ENCODE measurements around the gene C5orf46. TPM values are rescaled to one million over a fixed set of nuclear protein-coding genes. Genes with fewer than 3 reads are reported as not detected.

The C5orf46 gene
- total and polyA plus RNA-seq, 4 donors, result not detected

DNA sequence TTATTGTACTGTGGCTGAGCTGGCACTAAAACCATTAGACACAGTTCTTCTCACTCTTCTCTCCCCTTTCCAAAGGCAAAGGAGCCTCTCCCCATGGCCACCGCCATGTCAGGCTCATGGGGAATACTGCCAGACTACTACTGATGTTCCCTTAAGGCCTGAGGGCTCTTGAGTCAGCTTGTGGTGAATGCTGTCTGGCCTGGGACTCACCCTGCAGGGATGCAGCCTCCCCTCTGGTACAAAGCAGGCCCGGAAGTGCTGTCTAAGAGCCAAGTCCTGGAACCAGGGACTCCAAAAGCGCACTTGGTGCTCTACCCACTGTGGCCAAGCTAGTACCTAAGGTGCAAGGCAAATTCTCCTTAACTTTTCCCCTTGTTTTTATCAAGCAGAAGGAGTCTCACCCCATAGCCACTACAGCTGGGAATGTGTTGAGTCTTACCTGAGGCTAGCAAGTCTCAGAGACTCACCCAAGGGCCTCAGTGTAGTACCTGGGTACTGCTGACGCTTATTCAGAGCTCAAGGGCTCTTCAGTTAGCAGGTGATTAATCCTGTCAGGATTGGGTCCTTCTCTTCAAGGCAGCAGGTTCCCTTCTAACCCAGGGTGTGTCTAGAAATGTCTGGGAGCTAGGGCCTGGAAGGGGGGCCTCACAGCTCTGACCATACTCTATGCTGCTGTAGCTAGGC, 33.2 kb upstream of the C5orf46 start:
- no peaks in the 10 kb centered on the region for H3K27me3 ChIP-seq (ENCODE audit: control insufficient read depth in 4 of 4, insufficient read depth in 4 of 4, low read length in 3 of 4)
- no peak for DNase-seq (ENCODE audit: low spot score)
- TF ChIP-seq RXRA (IDR thresholded peaks at IDR 0.05) (no peak), NR2F2 (IDR thresholded peaks at IDR 0.05) (no peak), RAD21 (IDR thresholded peaks at IDR 0.05) (no peak), SP1 (IDR thresholded peaks at IDR 0.05) (no peak), FOXA2 (IDR thresholded peaks at IDR 0.05) (no peak), HNF4A (conservative IDR thresholded peaks at IDR 0.05) (no peak), FOXA1 (IDR thresholded peaks at IDR 0.05) (no peak), EGR1 (IDR thresholded peaks at IDR 0.05; ENCODE audit: low read depth in 2 of 2) (no peak)
- TF ChIP-seq, protein P1, sequence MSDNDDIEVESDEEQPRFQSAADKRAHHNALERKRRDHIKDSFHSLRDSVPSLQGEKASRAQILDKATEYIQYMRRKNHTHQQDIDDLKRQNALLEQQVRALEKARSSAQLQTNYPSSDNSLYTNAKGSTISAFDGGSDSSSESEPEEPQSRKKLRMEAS (IDR thresholded peaks at IDR 0.05), result no peak
- TF ChIP-seq, protein P2, sequence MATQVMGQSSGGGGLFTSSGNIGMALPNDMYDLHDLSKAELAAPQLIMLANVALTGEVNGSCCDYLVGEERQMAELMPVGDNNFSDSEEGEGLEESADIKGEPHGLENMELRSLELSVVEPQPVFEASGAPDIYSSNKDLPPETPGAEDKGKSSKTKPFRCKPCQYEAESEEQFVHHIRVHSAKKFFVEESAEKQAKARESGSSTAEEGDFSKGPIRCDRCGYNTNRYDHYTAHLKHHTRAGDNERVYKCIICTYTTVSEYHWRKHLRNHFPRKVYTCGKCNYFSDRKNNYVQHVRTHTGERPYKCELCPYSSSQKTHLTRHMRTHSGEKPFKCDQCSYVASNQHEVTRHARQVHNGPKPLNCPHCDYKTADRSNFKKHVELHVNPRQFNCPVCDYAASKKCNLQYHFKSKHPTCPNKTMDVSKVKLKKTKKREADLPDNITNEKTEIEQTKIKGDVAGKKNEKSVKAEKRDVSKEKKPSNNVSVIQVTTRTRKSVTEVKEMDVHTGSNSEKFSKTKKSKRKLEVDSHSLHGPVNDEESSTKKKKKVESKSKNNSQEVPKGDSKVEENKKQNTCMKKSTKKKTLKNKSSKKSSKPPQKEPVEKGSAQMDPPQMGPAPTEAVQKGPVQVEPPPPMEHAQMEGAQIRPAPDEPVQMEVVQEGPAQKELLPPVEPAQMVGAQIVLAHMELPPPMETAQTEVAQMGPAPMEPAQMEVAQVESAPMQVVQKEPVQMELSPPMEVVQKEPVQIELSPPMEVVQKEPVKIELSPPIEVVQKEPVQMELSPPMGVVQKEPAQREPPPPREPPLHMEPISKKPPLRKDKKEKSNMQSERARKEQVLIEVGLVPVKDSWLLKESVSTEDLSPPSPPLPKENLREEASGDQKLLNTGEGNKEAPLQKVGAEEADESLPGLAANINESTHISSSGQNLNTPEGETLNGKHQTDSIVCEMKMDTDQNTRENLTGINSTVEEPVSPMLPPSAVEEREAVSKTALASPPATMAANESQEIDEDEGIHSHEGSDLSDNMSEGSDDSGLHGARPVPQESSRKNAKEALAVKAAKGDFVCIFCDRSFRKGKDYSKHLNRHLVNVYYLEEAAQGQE (IDR thresholded peaks at IDR 0.05), result no peak
- no peaks in the 10 kb centered on the region for H3K9me3 ChIP-seq (ENCODE audit: control insufficient read depth in 4 of 4, low read length in 3 of 4)
- no peak overlapping the region for H3K9ac ChIP-seq (ENCODE audit: low read depth in 1 of 2, low read length in 2 of 2)
- no peak overlapping the region for H3K27ac ChIP-seq (ENCODE audit: low read depth in 1 of 2, low read length in 2 of 2)
- H3K4me3 ChIP-seq (ENCODE audit: low read depth in 1 of 3, low read length in 3 of 3), result no peak overlapping the region
- no peaks in the 10 kb centered on the region for H3K36me3 ChIP-seq (ENCODE audit: control insufficient read depth in 4 of 4, insufficient read depth in 3 of 4, low read depth in 1 of 4, low read length in 3 of 4)
- no peaks in the 10 kb centered on the region for H3K4me1 ChIP-seq (ENCODE audit: control insufficient read depth in 4 of 4, insufficient read depth in 4 of 4, low read length in 3 of 4)
- WGBS, result 94% methylated on average over 4 of the region's 4 CpGs

DNA sequence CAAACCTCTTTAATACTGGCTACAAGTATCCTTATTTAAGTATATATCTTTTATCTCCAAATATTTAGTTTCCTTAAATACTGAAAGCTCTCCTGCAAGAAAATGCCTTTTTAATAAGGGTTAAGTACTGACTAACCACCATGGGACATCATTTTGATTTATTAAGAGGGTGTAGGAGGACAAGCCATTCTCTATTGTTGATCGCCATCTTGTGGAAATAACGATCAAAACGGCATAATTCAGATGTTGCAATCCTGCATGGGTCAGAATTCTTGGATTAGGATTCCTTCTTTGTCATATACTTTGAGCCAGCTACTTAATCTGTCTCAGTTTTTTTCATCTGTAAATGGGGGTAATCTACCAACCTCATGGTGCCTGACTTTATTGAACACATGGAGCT, 28.7 kb upstream of the C5orf46 start:
- TF ChIP-seq JUND (IDR thresholded peaks at IDR 0.05) (no peak), YY1 (IDR thresholded peaks at IDR 0.05) (peak; percentile 29), RAD21 (IDR thresholded peaks at IDR 0.05) (peak; percentile 91 to 97), FOXA2 (IDR thresholded peaks at IDR 0.05) (no peak), HNF4A (conservative IDR thresholded peaks at IDR 0.05) (no peak)
- TF ChIP-seq, protein P3, sequence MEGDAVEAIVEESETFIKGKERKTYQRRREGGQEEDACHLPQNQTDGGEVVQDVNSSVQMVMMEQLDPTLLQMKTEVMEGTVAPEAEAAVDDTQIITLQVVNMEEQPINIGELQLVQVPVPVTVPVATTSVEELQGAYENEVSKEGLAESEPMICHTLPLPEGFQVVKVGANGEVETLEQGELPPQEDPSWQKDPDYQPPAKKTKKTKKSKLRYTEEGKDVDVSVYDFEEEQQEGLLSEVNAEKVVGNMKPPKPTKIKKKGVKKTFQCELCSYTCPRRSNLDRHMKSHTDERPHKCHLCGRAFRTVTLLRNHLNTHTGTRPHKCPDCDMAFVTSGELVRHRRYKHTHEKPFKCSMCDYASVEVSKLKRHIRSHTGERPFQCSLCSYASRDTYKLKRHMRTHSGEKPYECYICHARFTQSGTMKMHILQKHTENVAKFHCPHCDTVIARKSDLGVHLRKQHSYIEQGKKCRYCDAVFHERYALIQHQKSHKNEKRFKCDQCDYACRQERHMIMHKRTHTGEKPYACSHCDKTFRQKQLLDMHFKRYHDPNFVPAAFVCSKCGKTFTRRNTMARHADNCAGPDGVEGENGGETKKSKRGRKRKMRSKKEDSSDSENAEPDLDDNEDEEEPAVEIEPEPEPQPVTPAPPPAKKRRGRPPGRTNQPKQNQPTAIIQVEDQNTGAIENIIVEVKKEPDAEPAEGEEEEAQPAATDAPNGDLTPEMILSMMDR (IDR thresholded peaks at IDR 0.05; ENCODE audit: low read depth, low read length, missing input control), result peak; percentile 65
- no peak overlapping the region for H3K27ac ChIP-seq (ENCODE audit: low read depth in 1 of 2, low read length in 2 of 2)
- no peaks in the 10 kb centered on the region for H3K36me3 ChIP-seq (ENCODE audit: control insufficient read depth in 4 of 4, insufficient read depth in 3 of 4, low read depth in 1 of 4, low read length in 3 of 4)
- no peak overlapping the region for H3K9ac ChIP-seq (ENCODE audit: low read depth in 1 of 2, low read length in 2 of 2)
- WGBS, result 2% methylated on average over 3 of the region's 3 CpGs
- H3K4me1 ChIP-seq (ENCODE audit: control insufficient read depth in 4 of 4, insufficient read depth in 4 of 4, low read length in 3 of 4), result no peaks in the 10 kb centered on the region
- H3K27me3 ChIP-seq (ENCODE audit: control insufficient read depth in 4 of 4, insufficient read depth in 4 of 4, low read length in 3 of 4), result no peaks in the 10 kb centered on the region
- H3K9me3 ChIP-seq (ENCODE audit: control insufficient read depth in 4 of 4, low read length in 3 of 4), result no peaks in the 10 kb centered on the region
- H3K4me3 ChIP-seq (ENCODE audit: low read depth in 1 of 3, low read length in 3 of 3), result no peak overlapping the region
- no peak for DNase-seq (ENCODE audit: low spot score)

DNA sequence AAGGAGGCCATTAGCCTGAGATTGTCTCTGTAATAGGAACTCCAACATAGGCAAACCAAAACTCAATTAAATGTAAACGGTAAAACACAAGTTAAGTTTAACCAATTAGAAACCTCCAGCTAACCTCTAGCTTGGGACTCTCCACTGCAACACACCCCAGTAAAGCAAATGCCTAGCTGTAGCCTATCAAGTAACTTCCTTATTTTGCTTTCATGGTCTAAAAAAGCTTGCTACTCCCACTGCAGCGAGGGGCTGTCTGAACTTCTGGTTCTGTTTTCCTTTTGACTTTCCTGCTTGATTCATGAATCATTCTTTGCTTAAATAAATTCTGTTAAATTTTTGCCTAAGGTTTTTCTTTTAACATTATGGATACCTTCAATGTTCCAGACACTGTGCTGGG, 24.4 kb upstream of the C5orf46 start:
- Histone ChIP-seq H3K9ac (ENCODE audit: low read depth in 1 of 2, low read length in 2 of 2) (no peak overlapping the region), H3K4me3 (ENCODE audit: low read depth in 1 of 3, low read length in 3 of 3) (no peak overlapping the region), H3K36me3 (ENCODE audit: control insufficient read depth in 4 of 4, insufficient read depth in 3 of 4, low read depth in 1 of 4, low read length in 3 of 4) (no peaks in the 10 kb centered on the region), H3K9me3 (ENCODE audit: control insufficient read depth in 4 of 4, low read length in 3 of 4) (no peaks in the 10 kb centered on the region), H3K27me3 (ENCODE audit: control insufficient read depth in 4 of 4, insufficient read depth in 4 of 4, low read length in 3 of 4) (no peaks in the 10 kb centered on the region), H3K27ac (ENCODE audit: low read depth in 1 of 2, low read length in 2 of 2) (no peak overlapping the region), H3K4me1 (ENCODE audit: control insufficient read depth in 4 of 4, insufficient read depth in 4 of 4, low read length in 3 of 4) (no peaks in the 10 kb centered on the region)
- no peak for DNase-seq (ENCODE audit: low spot score)
- 82% methylated on average over 2 of the region's 2 CpGs for WGBS
- TF ChIP-seq, protein P3 (IDR thresholded peaks at IDR 0.05; ENCODE audit: low read depth, low read length, missing input control), result no peak
- TF ChIP-seq SP1 (IDR thresholded peaks at IDR 0.05), result no peak
- no peak for TF ChIP-seq HNF4A (conservative IDR thresholded peaks at IDR 0.05)
- no peak for TF ChIP-seq FOXA1 (IDR thresholded peaks at IDR 0.05)
- no peak for TF ChIP-seq YY1 (IDR thresholded peaks at IDR 0.05)
- no peak for TF ChIP-seq GABPA (IDR thresholded peaks at IDR 0.05 in 1 of 2, conservative IDR thresholded peaks at IDR 0.05 in 1 of 2)
- TF ChIP-seq RXRA (IDR thresholded peaks at IDR 0.05), result no peak
- TF ChIP-seq, protein P4, sequence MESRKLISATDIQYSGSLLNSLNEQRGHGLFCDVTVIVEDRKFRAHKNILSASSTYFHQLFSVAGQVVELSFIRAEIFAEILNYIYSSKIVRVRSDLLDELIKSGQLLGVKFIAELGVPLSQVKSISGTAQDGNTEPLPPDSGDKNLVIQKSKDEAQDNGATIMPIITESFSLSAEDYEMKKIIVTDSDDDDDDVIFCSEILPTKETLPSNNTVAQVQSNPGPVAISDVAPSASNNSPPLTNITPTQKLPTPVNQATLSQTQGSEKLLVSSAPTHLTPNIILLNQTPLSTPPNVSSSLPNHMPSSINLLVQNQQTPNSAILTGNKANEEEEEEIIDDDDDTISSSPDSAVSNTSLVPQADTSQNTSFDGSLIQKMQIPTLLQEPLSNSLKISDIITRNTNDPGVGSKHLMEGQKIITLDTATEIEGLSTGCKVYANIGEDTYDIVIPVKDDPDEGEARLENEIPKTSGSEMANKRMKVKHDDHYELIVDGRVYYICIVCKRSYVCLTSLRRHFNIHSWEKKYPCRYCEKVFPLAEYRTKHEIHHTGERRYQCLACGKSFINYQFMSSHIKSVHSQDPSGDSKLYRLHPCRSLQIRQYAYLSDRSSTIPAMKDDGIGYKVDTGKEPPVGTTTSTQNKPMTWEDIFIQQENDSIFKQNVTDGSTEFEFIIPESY (IDR thresholded peaks at IDR 0.05), result no peak

Measured in liver (tissue), 9 donors.